ENCODE data around the gene MAT1A.
"Not testable (repeated sequence)": the region's sequence is repeated elsewhere in the genome, so short reads cannot be mapped to it uniquely, and the experiment has no call there.

The MAT1A gene

GRCh38 chr10:80289451-80290287 lies at the start of gene MAT1A:
Gene MAT1A, minus strand, starts transcription at chr10:80289658. Its CDS starts 235 bp downstream, at chr10:80289423.
- no peak for DNase-seq (ENCODE audit: low read depth)

- no peak for DNase-seq (ENCODE audit: low read depth)
Observed at GRCh38 chr10:80333983-80334382, 44.5 kb upstream of the MAT1A start.

DNA sequence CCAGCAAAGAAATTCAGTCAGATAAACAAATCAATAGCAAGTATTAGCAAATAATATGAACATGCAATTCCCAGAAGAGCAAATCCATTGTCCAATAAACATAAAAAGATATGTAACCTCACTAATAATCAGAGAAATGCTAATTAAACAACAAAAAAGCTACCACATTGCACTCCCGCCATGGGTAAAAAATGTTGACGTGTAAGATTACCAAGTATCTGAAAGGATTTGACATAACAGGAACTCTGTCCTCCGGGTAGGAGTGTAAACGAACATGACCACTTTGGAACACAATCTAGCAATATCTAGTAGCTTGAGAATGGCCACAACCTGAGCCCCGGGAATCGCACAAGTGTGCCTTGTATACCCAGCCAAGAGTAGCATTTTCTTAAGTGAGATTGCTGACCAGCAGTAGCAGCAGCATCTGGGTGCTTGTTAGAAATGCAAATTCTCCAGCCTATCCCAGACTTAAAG lies 35.5 kb upstream of the MAT1A start:
- DNase-seq (ENCODE audit: low read depth): no peak

DNA sequence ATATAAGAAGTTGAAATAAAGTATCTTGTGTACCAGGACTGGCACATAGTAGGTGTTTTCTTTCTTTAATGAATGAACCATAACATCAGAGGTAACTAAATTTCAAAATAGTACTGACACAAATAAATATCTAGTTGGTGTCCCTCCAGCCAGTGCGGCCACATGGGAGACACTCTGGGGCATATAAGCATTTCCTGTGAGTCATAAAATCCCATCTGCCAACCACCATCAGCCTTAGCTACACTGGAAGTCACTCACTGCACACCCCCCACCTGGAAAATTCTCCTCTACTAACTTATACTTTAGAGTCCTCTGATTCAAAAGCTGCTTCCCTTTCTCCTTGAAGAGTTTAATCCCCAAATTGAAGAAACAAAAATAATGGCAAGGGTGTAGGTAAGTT lies 34.6 kb upstream of the MAT1A start:
- DNase-seq (ENCODE audit: low read depth): no peak

DNA sequence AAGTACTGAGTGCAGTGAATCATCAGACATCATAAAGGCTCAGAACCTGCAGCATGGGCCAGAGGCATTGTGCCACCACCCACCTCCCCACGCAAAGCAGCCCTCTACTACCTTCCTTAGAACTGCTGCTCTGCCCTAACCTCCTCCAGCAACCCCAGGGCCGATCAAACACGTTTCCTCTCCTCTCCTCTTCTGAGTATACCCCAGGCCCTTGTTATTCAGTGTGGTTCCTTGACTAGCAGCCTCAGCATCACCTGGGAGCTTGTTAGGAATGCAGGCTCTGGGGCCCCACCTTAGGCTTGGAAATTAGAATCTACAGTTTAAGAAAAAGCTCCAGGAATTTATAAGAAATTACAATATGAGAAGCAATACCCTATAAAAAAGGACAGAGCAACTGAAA lies 33.9 kb upstream of the MAT1A start:
- no peak for DNase-seq (ENCODE audit: low read depth)

DNA sequence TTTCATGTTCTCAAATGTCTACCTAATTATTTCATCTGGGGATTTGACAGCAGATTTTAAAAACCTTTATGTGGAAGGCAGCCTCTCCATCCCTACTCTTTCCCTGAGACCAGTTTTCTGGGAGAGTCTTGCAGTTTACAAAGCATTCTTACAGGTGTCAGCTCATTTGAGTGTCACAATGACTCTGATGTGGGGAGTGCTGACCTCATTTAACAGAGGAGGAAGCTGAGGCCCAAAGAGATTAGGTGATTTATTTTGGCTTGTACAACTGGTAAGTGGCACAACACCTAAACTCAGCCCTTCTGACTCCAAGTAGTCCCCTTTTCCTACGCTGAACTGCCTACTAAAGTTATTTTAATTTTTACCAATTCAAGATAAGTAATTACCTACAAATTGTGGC lies 33.3 kb upstream of the MAT1A start:
- DNase-seq (ENCODE audit: low read depth): no peak

GRCh38 chr10:80322158-80322557 lies 32.7 kb upstream of the MAT1A start:
- no peak for DNase-seq (ENCODE audit: low read depth)

- no peak for DNase-seq (ENCODE audit: low read depth)
Observed at GRCh38 chr10:80321183-80321582, 31.7 kb upstream of the MAT1A start.

DNA sequence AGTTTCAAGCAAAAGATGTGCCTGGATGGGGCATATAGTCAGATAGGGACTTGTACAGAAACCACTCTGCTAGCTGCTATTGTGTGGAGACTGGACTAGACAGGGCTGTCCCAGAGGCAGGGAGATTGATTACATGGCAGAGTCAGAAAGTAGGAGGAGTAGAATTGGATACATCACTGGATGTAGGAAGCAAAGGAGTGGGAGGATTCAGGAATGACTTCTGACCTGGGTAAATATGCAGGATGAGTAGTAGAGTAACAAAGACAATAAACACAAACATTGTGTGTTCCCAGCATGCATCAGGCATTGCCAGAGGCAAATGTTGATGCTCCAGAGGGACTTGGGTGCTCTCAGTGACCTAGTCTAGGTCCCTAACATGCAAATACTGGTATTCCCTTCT lies 30.9 kb upstream of the MAT1A start:
- no peak for DNase-seq (ENCODE audit: low read depth)

GRCh38 chr10:80319725-80320290 lies 30.4 kb upstream of the MAT1A start:
- DNase-seq (ENCODE audit: low read depth): no peak

- no peak for DNase-seq (ENCODE audit: low read depth)
Observed at GRCh38 chr10:80319318-80319717, 29.9 kb upstream of the MAT1A start.

DNA sequence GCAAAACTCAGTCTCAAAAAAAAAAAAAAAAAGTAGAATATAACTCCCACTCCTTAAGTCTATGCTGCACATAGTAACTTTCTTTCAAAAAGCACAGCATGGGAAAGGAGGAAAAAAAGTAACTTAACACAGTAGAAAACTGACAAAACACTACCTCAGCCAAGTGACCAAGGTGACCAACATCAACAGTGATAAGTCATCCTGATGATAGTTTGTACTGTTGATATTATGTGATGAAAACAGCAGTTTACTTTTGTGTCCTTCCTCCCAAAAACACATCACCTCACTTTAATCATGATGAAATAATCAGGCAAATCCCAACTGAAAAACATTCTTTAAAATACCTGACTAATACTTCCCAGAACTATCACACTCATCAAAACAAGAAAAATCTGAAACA lies 29.3 kb upstream of the MAT1A start:
- DNase-seq (ENCODE audit: low read depth): no peak

DNA sequence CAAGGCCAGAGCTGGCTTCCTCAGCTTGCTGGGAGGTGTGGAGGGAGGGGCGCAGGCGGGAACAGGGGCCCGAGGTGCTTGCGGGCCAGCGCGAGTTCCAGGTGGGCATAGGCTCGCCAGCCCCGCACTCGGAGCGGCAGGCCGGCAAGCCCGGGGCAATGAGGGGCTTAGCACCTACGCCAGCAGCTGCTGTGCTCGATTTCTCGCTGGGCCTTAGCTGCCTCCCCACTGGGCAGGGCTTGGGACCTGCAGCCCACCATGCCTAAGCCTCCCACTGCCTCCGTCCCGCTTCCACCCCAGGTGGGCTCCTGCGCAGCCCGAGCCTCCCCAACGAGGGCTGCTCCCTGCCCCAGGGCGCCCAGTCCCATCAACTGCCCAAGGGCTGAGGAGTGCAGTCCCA lies 25.9 kb upstream of the MAT1A start:
- no peak for DNase-seq (ENCODE audit: low read depth)

DNA sequence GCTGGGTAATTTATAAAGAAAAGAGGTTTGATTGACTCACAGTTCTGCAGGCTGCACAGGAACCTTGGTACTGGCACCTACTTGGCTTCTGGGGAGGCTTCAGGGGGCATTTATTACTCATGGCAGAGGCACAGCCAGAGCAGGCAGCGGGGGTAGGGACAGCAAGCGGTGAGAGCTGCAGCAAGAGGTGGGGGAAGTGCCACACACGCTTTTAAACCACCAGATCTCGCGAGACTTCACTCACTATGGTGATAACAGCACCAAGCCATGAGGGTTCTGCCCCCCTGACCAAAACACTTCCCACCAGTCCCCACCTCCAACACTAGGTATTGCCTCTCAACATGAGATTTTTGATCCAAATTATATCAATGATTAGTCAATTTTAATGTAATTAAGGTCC lies 24.1 kb upstream of the MAT1A start:
- no peak for DNase-seq (ENCODE audit: low read depth)

DNA sequence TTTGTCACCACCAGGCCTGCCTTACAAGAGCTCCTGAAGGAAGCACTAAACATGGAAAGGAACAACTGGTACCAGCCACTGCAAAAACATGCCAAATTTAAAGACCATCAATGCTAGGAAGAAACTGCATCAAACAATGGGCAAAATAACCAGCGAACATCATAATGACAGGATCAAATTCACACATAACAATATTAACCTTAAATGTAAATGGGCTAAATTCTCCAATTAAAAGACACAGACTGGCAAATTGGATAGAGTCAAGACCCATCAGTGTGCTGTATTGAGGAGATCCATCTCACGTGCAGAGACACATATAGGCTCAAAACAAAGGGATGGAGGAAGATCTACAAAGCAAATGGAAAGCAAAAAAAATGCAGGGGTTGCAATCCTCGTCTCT lies 16.5 kb upstream of the MAT1A start:
- DNase-seq (ENCODE audit: low read depth): not testable (repeated sequence)

DNA sequence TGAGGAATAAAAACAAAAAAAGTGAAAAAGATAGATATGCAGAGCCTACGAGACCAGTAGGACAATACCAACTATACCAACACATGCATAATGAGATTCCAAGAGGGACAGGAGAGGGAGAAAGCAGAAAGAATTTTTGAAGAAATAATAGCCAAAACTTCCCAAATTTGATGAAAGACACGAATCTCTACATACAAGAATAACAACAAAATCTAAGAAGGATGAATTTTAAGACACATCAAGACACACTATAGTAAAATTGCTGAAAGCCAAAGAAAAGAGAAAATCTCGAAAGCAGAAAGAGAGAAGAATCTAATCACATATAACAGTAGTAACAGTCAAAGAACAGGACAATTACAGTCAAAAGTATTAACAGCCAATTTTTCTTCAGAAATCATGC lies 7.5 kb upstream of the MAT1A start:
- DNase-seq (ENCODE audit: low read depth): no peak

DNA sequence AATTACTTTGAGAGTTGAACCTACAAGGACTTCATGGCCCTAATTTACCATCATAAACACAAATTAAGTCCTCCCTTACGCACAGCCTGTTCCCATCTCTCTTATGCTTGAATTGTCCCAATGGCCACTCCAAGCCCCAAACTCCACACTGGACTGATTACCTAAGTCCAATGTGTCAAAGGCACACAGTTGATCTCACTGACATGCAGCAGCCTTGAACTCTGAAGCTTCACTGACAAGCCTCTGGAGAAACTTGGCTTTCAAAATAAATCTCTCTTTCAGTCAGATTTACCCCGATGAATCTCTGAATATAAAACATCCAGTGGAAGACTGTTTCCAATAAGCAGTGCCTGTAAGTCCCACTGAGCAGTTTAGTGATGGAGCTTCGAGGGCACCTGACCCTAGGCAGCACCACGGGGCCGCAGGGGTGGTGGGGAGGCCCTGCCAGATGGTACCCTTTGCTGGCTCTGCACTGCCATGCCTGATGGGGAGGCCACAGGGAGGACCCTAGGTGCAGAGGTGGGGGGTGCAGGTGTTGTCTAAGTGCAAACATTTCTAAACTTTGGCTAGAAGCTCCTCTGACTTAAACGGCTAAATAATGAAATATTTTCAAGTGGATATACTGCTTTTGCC lies 3.3 kb upstream of the MAT1A start:
- no peak for DNase-seq (ENCODE audit: low read depth)

DNA sequence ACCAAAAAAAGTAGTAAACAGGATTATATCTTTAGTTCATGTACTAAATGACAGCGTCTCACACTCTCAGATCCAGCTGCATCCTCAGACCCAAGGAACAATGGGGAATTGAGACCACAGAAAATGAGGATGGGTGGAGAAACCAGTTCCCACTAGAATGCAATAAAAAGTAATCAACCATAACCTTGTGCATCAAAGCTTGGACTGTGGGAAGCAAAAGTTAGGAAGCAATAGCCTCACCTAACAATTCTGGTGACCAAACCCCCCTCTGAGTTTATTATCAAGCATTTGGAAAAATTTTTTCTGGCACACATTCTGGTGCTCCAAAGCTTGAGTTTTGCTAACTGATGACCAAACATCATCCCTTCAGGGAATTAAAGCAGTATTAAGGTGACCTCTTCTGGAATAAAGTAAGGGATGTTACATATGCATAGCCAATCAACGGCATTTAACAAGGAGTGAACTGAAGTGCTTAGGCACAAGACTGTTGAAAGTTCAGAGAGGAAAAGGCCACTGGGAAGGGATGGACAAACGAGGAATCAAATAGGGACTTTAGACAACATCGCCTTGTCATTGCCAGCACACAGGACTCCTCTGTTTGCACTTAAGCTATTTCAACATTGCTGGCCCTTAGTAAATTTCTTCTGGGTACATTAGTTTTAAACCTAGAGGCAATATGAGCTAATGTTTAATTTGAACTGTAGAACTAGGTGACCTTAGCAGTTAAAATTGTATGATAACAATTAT lies 1.2 kb upstream of the MAT1A start:
- no peak for DNase-seq (ENCODE audit: low read depth)

GRCh38 chr10:80288849-80289248 lies 609 bp downstream of the MAT1A start:
- no peak for DNase-seq (ENCODE audit: low read depth)

- DNase-seq (ENCODE audit: low read depth): no peak
Observed at GRCh38 chr10:80284522-80284921, 4.9 kb downstream of the MAT1A start.

DNA sequence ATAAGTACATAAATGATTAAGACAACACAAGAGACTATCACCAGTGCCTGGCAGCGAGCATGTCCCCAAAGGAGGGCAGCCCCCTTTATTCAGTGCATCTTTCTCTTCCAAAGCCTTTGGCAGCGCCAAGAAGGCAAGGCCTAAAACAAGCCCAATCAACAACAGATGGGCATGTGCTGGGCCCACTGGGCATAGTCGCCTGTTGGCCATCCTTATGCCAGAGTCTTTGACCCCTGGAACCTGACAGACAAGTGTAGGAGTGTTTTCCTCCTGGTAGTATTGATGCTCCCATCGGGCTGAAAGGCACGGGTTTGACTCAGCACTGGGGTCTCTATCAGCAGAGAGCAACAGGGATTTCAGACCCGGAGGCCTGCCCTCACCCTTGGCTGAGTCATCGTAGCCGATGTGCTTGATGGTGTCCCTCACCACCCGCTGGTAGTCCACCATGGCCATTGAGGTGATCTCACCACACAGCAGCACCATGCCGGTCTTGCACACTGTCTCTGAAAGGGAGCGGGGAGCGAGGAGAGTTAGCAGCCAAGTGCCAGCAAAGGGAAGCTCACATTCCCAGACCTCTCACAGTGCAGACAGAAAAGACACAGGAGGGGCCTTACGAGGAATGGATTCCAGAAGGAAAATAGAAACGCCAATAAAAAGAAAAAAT lies 5.8 kb downstream of the MAT1A start:
- no peak for DNase-seq (ENCODE audit: low read depth)

DNA sequence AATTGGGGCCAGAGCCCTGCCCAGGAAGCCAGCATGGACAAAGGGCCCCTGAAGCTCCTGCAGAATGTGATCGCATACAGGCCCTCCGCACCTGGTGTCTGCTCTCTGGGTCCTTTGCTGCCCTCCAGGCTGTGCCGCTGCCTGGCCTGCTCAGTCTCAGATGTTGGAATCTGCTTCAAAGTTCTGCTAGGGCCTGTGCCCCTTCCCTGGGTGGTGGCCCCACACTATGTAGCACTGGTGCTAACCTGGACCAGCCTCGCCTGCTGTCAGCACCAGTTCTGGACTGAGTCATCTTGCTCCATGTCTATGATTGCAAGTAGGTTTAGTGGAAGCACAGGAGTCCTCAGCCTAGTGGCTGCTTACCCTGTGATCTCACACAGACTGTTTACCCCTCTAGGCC lies 6.3 kb downstream of the MAT1A start:
- no peak for DNase-seq (ENCODE audit: low read depth)
